ENCODE results near the gene SATL1. TPM values are rescaled to one million over a fixed set of nuclear protein-coding genes. Genes with fewer than 3 reads are reported as not detected.

SATL1 gene
- total and polyA plus RNA-seq, 2 of the 13 experiments (the other 11 are each of a cell fraction or from before 2014, with no cell fraction given) = not detected

- in situ Hi-C loops (cut with HindIII; ENCODE audit: extremely low pct_ligation_motif_present, low pct_unique_long_range_greater_than_20kb) = loop anchor here (10.0 kb wide), 1 partner anchor 433 kb away; no protein-coding TSS in a partner anchor
- no peak overlapping the region for H2AFZ ChIP-seq (ENCODE audit: low read length)
- H3K27ac ChIP-seq (ENCODE audit: extremely low read length, insufficient read depth, low read length) = no peak overlapping the region
- no peaks in the 10 kb centered on the region for H3K9me3 ChIP-seq (ENCODE audit: low read length)
- H3K36me3 ChIP-seq (replicated peaks in 1 of 2; ENCODE audit: control insufficient read depth in 1 of 2, insufficient read depth in 2 of 2, low read length in 2 of 2) = no peaks in the 10 kb centered on the region
- H3K79me2 ChIP-seq (ENCODE audit: insufficient read depth, low read length) = no peaks in the 10 kb centered on the region
- DNase-seq (ENCODE audit: low spot score) = no peak
- H3K27me3 ChIP-seq (ENCODE audit: control insufficient read depth in 1 of 2, insufficient read depth in 2 of 2, low read length in 2 of 2) = no peaks in the 10 kb centered on the region
- peaks cover 7% of the 10 kb centered on the region for H3K4me1 ChIP-seq (ENCODE audit: insufficient read depth, low read length)
- no peak for ATAC-seq
- no peak overlapping the region for H3K4me2 ChIP-seq (ENCODE audit: low read depth, low read length)
- ChIA-PET CTCF (ENCODE audit: low intra/inter-chr PET ratio, low total read pairs) (interaction anchor here (1.2 kb wide), 1 partner anchor 433 kb away, joined by 3 read pairs; no protein-coding TSS in a partner anchor), POLR2A (no interaction called here)
- H3K4me3 ChIP-seq (replicated peaks in 1 of 3; ENCODE audit: insufficient read depth in 1 of 3, low read depth in 2 of 3, low read length in 3 of 3) = no peak overlapping the region
- BruUV-seq (replicated peaks) = no TSS peak
- 1% methylated on average over 2 of the region's 2 CpGs for WGBS (ENCODE audit: low lambda C conversion rate)
- no peaks in the 10 kb centered on the region for H4K20me1 ChIP-seq (ENCODE audit: insufficient read depth, low read length)
- intact Hi-C loops (cut with micrococcal nuclease; ENCODE audit: unreplicated experiment) = no loop called here
- no peak overlapping the region for H3K9ac ChIP-seq (ENCODE audit: insufficient read depth, low read depth, low read length)
- peak; percentile 49 for FAIRE-seq
- TF ChIP-seq STAT6 (CRISPR knock-in tag; IDR thresholded peaks at IDR 0.05; ENCODE audit: borderline replicate concordance) (no peak), ZNF790 (CRISPR knock-in tag; IDR thresholded peaks at IDR 0.05; ENCODE audit: borderline replicate concordance) (no peak), SRF (IDR thresholded peaks at IDR 0.05; ENCODE audit: low read depth, low read length) (no peak), TBL1XR1 (IDR thresholded peaks at IDR 0.05; ENCODE audit: borderline replicate concordance, low read length, partially characterized antibody) (no peak), SMC3 (IDR thresholded peaks at IDR 0.05; ENCODE audit: low read length) (peak; percentile 15; the same call in 1 of the 2 replicates), STAG1 (CRISPR knock-in tag; IDR thresholded peaks at IDR 0.05) (peak; percentile 33; the same call in 1 of the 2 replicates), GTF2F1 (IDR thresholded peaks at IDR 0.05; ENCODE audit: low read length) (no peak), WIZ (CRISPR knock-in tag; IDR thresholded peaks at IDR 0.05) (no peak), AHR (CRISPR knock-in tag; IDR thresholded peaks at IDR 0.05) (no peak), FOXP4 (CRISPR knock-in tag; IDR thresholded peaks at IDR 0.05) (no peak), MXD1 (CRISPR knock-in tag; IDR thresholded peaks at IDR 0.05) (no peak)
- TF ChIP-seq, protein P1, sequence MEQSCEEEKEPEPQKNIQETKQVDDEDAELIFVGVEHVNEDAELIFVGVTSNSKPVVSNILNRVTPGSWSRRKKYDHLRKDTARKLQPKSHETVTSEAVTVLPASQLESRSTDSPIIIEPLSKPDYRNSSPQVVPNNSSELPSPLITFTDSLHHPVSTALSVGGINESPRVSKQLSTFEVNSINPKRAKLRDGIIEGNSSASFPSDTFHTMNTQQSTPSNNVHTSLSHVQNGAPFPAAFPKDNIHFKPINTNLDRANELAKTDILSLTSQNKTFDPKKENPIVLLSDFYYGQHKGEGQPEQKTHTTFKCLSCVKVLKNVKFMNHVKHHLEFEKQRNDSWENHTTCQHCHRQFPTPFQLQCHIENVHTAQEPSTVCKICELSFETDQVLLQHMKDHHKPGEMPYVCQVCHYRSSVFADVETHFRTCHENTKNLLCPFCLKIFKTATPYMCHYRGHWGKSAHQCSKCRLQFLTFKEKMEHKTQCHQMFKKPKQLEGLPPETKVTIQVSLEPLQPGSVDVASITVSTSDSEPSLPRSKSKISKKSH (CRISPR knock-in tag; IDR thresholded peaks at IDR 0.05; ENCODE audit: borderline replicate concordance) = no peak
These were observed 132.2 kb downstream of the SATL1 start for GRCh38 chrX:85111347-85111746.

Data from HepG2 (cell line).